Liver (tissue), 9 donors: ENCODE data around the gene NDST1. TPM values are rescaled to one million over a fixed set of nuclear protein-coding genes. Genes with fewer than 3 reads are reported as not detected.

Experiments used
- DNase-seq: peaks from one replicate; pipeline ENCODE4 v3.0.0-alpha.2; 2017; ENCODE audit warnings: low spot score
- H3K27ac ChIP-seq, 2 donors: one replicate each; pipeline ENCODE4 v1.7.0; 2013; ENCODE audit warnings: inconsistent platforms in 2 of 2, low read length in 2 of 2, control low read depth in 1 of 2, low read depth in 1 of 2, mild to moderate bottlenecking in 1 of 2
- H3K27me3 ChIP-seq, 4 donors: one replicate each; pipeline versions ENCODE4 v1.6.1 to v1.7.0; 2013; ENCODE audit warnings: low read length in 3 of 4, inconsistent platforms in 1 of 4, mild to moderate bottlenecking in 1 of 4, moderate library complexity in 1 of 4; ENCODE audit not compliant: control insufficient read depth in 4 of 4, insufficient read depth in 4 of 4
- H3K36me3 ChIP-seq, 4 donors: one replicate each; pipeline versions ENCODE4 v1.6.1 to v1.7.0; 2013; ENCODE audit warnings: low read length in 3 of 4, mild to moderate bottlenecking in 3 of 4, low read depth in 1 of 4, moderate library complexity in 1 of 4; ENCODE audit not compliant: control insufficient read depth in 4 of 4, insufficient read depth in 3 of 4
- H3K4me1 ChIP-seq, 4 donors: one replicate each; pipeline versions ENCODE4 v1.6.1 to v1.7.0; 2013; ENCODE audit warnings: low read length in 3 of 4, mild to moderate bottlenecking in 3 of 4, moderate library complexity in 1 of 4; ENCODE audit not compliant: control insufficient read depth in 4 of 4, insufficient read depth in 4 of 4
- H3K4me3 ChIP-seq, 3 donors: one replicate each; pipeline versions ENCODE4 v1.6.1 to v1.7.0; 2013; ENCODE audit warnings: low read length in 3 of 3, control low read depth in 1 of 3, low read depth in 1 of 3, mild to moderate bottlenecking in 1 of 3
- H3K9ac ChIP-seq, 2 donors: one replicate each; pipeline ENCODE4 v1.7.0; 2013; ENCODE audit warnings: low read length in 2 of 2, mild to moderate bottlenecking in 2 of 2, moderate library complexity in 2 of 2, control low read depth in 1 of 2, low read depth in 1 of 2
- H3K9me3 ChIP-seq, 4 donors: one replicate each; pipeline versions ENCODE4 v1.6.1 to v1.7.0; 2013; ENCODE audit warnings: low read length in 3 of 4; ENCODE audit not compliant: control insufficient read depth in 4 of 4
- ATF3 ChIP-seq: IDR thresholded peaks from 2 replicates; pipeline ENCODE4 v1.6.1; 2016; ENCODE audit warnings: antibody characterized with exemption
- CTCF ChIP-seq: fragments of 150-350 bp; IDR thresholded peaks from 2 replicates; pipeline ENCODE4 v1.5.1; 2017; ENCODE audit warnings: improper control_type of control experiment, low read depth, low read length; ENCODE audit not compliant: missing input control
- EGR1 ChIP-seq, 2 donors: IDR thresholded peaks; 2 replicates each; pipeline ENCODE4 v1.6.1; 2016 to 2018; ENCODE audit warnings: antibody characterized with exemption in 2 of 2, low read depth in 2 of 2
- FOXA1 ChIP-seq: IDR thresholded peaks from 2 replicates; pipeline ENCODE4 v1.6.1; 2016; ENCODE audit warnings: antibody characterized with exemption
- FOXA2 ChIP-seq: IDR thresholded peaks from 2 replicates; pipeline ENCODE4 v1.6.1; 2016; ENCODE audit warnings: antibody characterized with exemption
- GABPA ChIP-seq, 2 donors: IDR thresholded peaks in 1 of 2; conservative IDR thresholded peaks in 1 of 2; 2 replicates each; pipeline ENCODE4 v1.6.1; 2016; ENCODE audit warnings: antibody characterized with exemption in 2 of 2, mild to moderate bottlenecking in 1 of 2, moderate library complexity in 1 of 2
- HNF4A ChIP-seq, 2 donors: conservative IDR thresholded peaks; 2 replicates each; pipeline ENCODE4 v1.6.1; 2016; ENCODE audit warnings: antibody characterized with exemption in 2 of 2, mild to moderate bottlenecking in 2 of 2
- HNF4G ChIP-seq: IDR thresholded peaks from 2 replicates; pipeline ENCODE4 v1.6.1; 2016; ENCODE audit warnings: antibody characterized with exemption
- JUND ChIP-seq, 2 donors: IDR thresholded peaks; 2 replicates each; pipeline ENCODE4 v1.6.1; 2016; ENCODE audit warnings: antibody characterized with exemption in 2 of 2
- MAX ChIP-seq: IDR thresholded peaks from 2 replicates; pipeline ENCODE4 v1.6.1; 2016; ENCODE audit warnings: antibody characterized with exemption
- NR2F2 ChIP-seq: IDR thresholded peaks from 2 replicates; pipeline ENCODE4 v1.6.1; 2016; ENCODE audit warnings: antibody characterized with exemption
- RAD21 ChIP-seq, 2 donors: IDR thresholded peaks; 2 replicates each; pipeline ENCODE4 v1.6.1; 2016; ENCODE audit warnings: antibody characterized with exemption in 2 of 2, mild to moderate bottlenecking in 2 of 2
- REST ChIP-seq: IDR thresholded peaks from 2 replicates; pipeline ENCODE4 v1.6.1; 2016; ENCODE audit warnings: antibody characterized with exemption, mild to moderate bottlenecking
- RXRA ChIP-seq, 2 donors: IDR thresholded peaks; 2 replicates each; pipeline ENCODE4 v1.6.1; 2017 to 2018; ENCODE audit warnings: antibody characterized with exemption in 2 of 2, mild to moderate bottlenecking in 1 of 2
- SP1 ChIP-seq: IDR thresholded peaks from 2 replicates; pipeline ENCODE4 v1.6.1; 2018; ENCODE audit warnings: antibody characterized with exemption, mild to moderate bottlenecking
- TAF1 ChIP-seq: conservative IDR thresholded peaks from 2 replicates; pipeline ENCODE4 v1.6.1; 2016; ENCODE audit warnings: antibody characterized with exemption, mild to moderate bottlenecking
- YY1 ChIP-seq: IDR thresholded peaks from 2 replicates; pipeline ENCODE4 v1.6.1; 2016; ENCODE audit warnings: antibody characterized with exemption, mild to moderate bottlenecking
- ZBTB33 ChIP-seq: IDR thresholded peaks from 2 replicates; pipeline ENCODE4 v1.6.1; 2016; ENCODE audit warnings: antibody characterized with exemption
- WGBS: extraction: QIAGEN DNeasy Blood & Tissue Kit; methylation state at CpG from one replicate; pipeline ENCODE4 v1.1.7; 2013; 5-methylcytosine and 5-hydroxymethylcytosine counted together
- polyA plus RNA-seq, 2 donors: library from polyadenylated mRNA; stranded (reverse) in 1 of 2; unstranded in 1 of 2; fragments of 200-250 nt in 1 of 2; fragments of >200 nt in 1 of 2; fragmentation: Nextera tagmentation in 1 of 2; extraction: Ambion mirVana in 1 of 2; gene quantifications; one replicate each; pipeline versions ENCODE4 v1.2.1 to v1.2.3, GENCODE V29; 2013 to 2015
- total RNA-seq, 2 donors: library from RNA; depleted of rRNA; stranded (reverse); fragments of >200 nt; gene quantifications; one replicate each; pipeline ENCODE4 v1.2.3, GENCODE V29; 2014
- donor health status: healthy.
- donor health status: healthy.
- donor health status: healthy.
- donor health status: healthy.
- donor health status: healthy.

Gene NDST1
- total and polyA plus RNA-seq, 4 donors = 10.3 to 103 (median 39.0) TPM

- Histone ChIP-seq H3K27me3 (no peaks in the 10 kb centered on the region), H3K4me3 (no peak overlapping the region), H3K9me3 (no peaks in the 10 kb centered on the region), H3K27ac (peak overlapping the region in 1 of 2 donors; percentile 77), H3K36me3 (no peaks in the 10 kb centered on the region), H3K4me1 (peaks cover 9 to 52% (median 39%) of the 10 kb centered on the region in 4 donors), H3K9ac (no peak overlapping the region)
- DNase-seq = no peak
- WGBS = 51% methylated on average over 12 of the region's 12 CpGs
- TF ChIP-seq TAF1 (no peak), NR2F2 (peak; percentile 45)
These were observed 83.2 kb downstream of the NDST1 start for GRCh38 chr5:150590979-150591695.

- TF ChIP-seq NR2F2 = no peak
- no peak for TF ChIP-seq REST
- no peak for TF ChIP-seq ATF3
- no peak for TF ChIP-seq HNF4G
- TF ChIP-seq EGR1 (IDR thresholded peaks at IDR 0.05; ENCODE audit: low read depth in 2 of 2) = no peak
- TF ChIP-seq FOXA1 = no peak
- no peak for TF ChIP-seq ZBTB33
- TF ChIP-seq FOXA2 = no peak
- TF ChIP-seq GABPA (IDR thresholded peaks at IDR 0.05 in 1 of 2, conservative IDR thresholded peaks at IDR 0.05 in 1 of 2) = no peak
- no peak for TF ChIP-seq JUND (IDR thresholded peaks at IDR 0.05)
- no peak for TF ChIP-seq TAF1
- no peak for TF ChIP-seq SP1
- TF ChIP-seq MAX = no peak
- no peak for TF ChIP-seq YY1
- TF ChIP-seq HNF4A (conservative IDR thresholded peaks at IDR 0.05) = no peak
- no peak for TF ChIP-seq RXRA (IDR thresholded peaks at IDR 0.05)
- no peak for TF ChIP-seq CTCF
- no peak for TF ChIP-seq RAD21 (IDR thresholded peaks at IDR 0.05)
- Histone ChIP-seq H3K27ac (no peak overlapping the region), H3K36me3 (no peaks in the 10 kb centered on the region), H3K27me3 (no peaks in the 10 kb centered on the region), H3K9me3 (no peaks in the 10 kb centered on the region), H3K4me1 (peaks cover 9 to 31% (median 28%) of the 10 kb centered on the region in 4 donors), H3K4me3 (no peak overlapping the region), H3K9ac (no peak overlapping the region)
- WGBS = 77% methylated on average over 4 of the region's 4 CpGs
- DNase-seq = no peak
These were observed 85.7 kb downstream of the NDST1 start for GRCh38 chr5:150593593-150593992.
